Measurements from ENCODE around the gene NLRP7. TPM values are rescaled to one million over a fixed set of nuclear protein-coding genes. Genes with fewer than 3 reads are reported as not detected.
"Not testable (repeated sequence)": the region's sequence is repeated elsewhere in the genome, so short reads cannot be mapped to it uniquely, and the experiment has no call there.

The NLRP7 gene
- total and polyA plus RNA-seq, 7 experiments from 2014 or later = not detected

- no peak for ATAC-seq
- POLR2A ChIA-PET = no interaction called here
- peaks cover 0 to 7% (median 2%) of the 10 kb centered on the region in 5 donors for H3K27me3 Mint-ChIP-seq
These were observed 22.3 kb upstream of the NLRP7 start for GRCh38 chr19:54969647-54970046.

DNA sequence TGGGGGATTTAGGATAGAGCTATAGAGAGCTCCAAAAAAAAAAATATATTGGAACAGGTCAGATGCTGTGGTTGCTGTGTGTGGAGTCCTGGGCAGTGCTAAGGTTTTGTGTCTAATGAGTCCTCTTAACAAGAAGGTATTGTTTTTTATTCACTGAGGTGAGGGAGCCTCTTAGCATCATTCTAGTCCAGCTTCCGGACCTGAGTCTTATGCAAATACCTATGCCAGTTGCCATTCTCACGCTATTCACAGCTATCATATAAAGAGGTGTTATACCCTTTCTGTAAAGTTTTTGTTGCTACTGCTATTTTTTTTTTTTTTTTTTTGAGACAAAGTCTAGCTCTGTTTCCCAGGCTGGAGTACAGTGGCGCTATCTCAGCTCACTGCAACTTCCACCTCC lies 20.3 kb upstream of the NLRP7 start:
- intact Hi-C loops (cut with micrococcal nuclease) = no loop called here
- DNase-seq = no peak
- Mint-ChIP-seq H3K36me3 (peaks cover 0 to 7% (median 0%) of the 10 kb centered on the region in 5 donors), H3K27me3 (peaks cover 0 to 7% (median 2%) of the 10 kb centered on the region in 5 donors), H3K4me1 (peaks cover 0 to 3% (median 0%) of the 10 kb centered on the region in 7 donors), H3K27ac (no peak overlapping the region), H3K4me3 (peak overlapping the region in 3 of 10 donors; percentile 6 to 64 (median 19)), H3K9me3 (peaks cover 0 to 19% (median 1%) of the 10 kb centered on the region in 11 donors)
- H3K4me3 ChIP-seq (ENCODE audit: low read length) = no peak overlapping the region
- ChIA-PET CTCF (no interaction called here), POLR2A (no interaction called here)
- no peaks in the 10 kb centered on the region for H3K27me3 ChIP-seq (ENCODE audit: control insufficient read depth in 2 of 2, insufficient read depth in 2 of 2, low read length in 2 of 2)
- H3K27ac ChIP-seq (ENCODE audit: low read depth, low read length) = no peak overlapping the region
- H3K9me3 ChIP-seq (ENCODE audit: control insufficient read depth in 2 of 3, low read length in 3 of 3) = no peaks in the 10 kb centered on the region
- H3K36me3 ChIP-seq (ENCODE audit: control insufficient read depth in 2 of 3, insufficient read depth in 3 of 3, low read length in 3 of 3) = no peaks in the 10 kb centered on the region
- H3K4me1 ChIP-seq (ENCODE audit: control insufficient read depth in 2 of 2, insufficient read depth in 2 of 2, low read length in 2 of 2) = no peaks in the 10 kb centered on the region
- no peak for ATAC-seq

More at GRCh38 chr19:54969647-54970046, 22.3 kb upstream of the NLRP7 start:
- DNase-seq = no peak
- Mint-ChIP-seq H3K9me3 (peaks cover 0 to 14% (median 1%) of the 10 kb centered on the region in 11 donors), H3K36me3 (peaks cover 0 to 11% (median 0%) of the 10 kb centered on the region in 5 donors), H3K4me3 (no peak overlapping the region), H3K27ac (no peak overlapping the region), H3K4me1 (peaks cover 0 to 19% (median 9%) of the 10 kb centered on the region in 7 donors)
- Histone ChIP-seq H3K27me3 (ENCODE audit: control insufficient read depth in 2 of 2, insufficient read depth in 2 of 2, low read length in 2 of 2) (no peaks in the 10 kb centered on the region), H3K36me3 (ENCODE audit: control insufficient read depth in 2 of 3, insufficient read depth in 3 of 3, low read length in 3 of 3) (no peaks in the 10 kb centered on the region), H3K4me1 (ENCODE audit: control insufficient read depth in 2 of 2, insufficient read depth in 2 of 2, low read length in 2 of 2) (peaks cover 0 to 8% of the 10 kb centered on the region in 2 donors), H3K27ac (ENCODE audit: low read depth, low read length) (no peak overlapping the region), H3K9me3 (ENCODE audit: control insufficient read depth in 2 of 3, low read length in 3 of 3) (no peaks in the 10 kb centered on the region), H3K4me3 (ENCODE audit: low read length) (no peak overlapping the region)
- CTCF ChIA-PET = no interaction called here
- intact Hi-C loops (cut with micrococcal nuclease) = no loop called here

DNA sequence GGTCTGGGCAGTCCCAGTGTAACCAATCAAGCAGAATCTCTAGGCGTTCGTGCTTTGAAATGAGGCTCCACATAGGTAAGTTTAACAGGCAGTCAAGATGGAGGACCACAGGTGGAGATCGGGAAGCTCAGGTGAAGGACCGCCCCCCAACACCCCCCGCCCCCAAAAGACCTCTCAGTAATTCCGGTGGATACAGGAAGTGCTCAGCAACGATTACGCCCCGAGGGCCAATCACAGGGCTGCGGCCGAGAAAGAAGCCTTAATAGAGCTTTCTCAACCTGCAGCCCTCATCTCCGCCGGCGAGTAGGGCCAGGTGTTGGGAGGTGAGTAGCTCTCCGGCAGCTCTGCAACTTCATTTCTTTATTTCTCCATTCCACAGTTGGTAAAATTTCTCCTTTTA lies 17.7 kb upstream of the NLRP7 start:
- H3K27me3 Mint-ChIP-seq; H3K36me3 Mint-ChIP-seq; DNase-seq; H3K4me1 ChIP-seq (ENCODE audit: control insufficient read depth in 2 of 2, insufficient read depth in 2 of 2, low read length in 2 of 2); H3K27ac Mint-ChIP-seq; POLR2A ChIA-PET; ATAC-seq; H3K27me3 ChIP-seq (ENCODE audit: control insufficient read depth in 2 of 2, insufficient read depth in 2 of 2, low read length in 2 of 2); H3K4me3 ChIP-seq (ENCODE audit: low read length); H3K4me3 Mint-ChIP-seq; CTCF ChIA-PET; intact Hi-C loops (cut with micrococcal nuclease); H3K36me3 ChIP-seq (ENCODE audit: control insufficient read depth in 2 of 3, insufficient read depth in 3 of 3, low read length in 3 of 3); H3K27ac ChIP-seq (ENCODE audit: low read depth, low read length); H3K9me3 ChIP-seq (ENCODE audit: control insufficient read depth in 2 of 3, low read length in 3 of 3); H3K4me1 Mint-ChIP-seq: not testable (repeated sequence)
- peaks cover 0 to 19% (median 0%) of the 10 kb centered on the region in 11 donors for H3K9me3 Mint-ChIP-seq

- POLR2A ChIA-PET = no interaction called here
- Mint-ChIP-seq H3K9me3 (peaks cover 0 to 13% (median 0%) of the 10 kb centered on the region in 11 donors), H3K27ac (peak overlapping the region in 1 of 9 donors; percentile 60), H3K4me3 (peak overlapping the region in 4 of 10 donors; percentile 21 to 75 (median 44)), H3K4me1 (peaks cover 0 to 12% (median 7%) of the 10 kb centered on the region in 7 donors), H3K27me3 (peaks cover 0 to 14% (median 11%) of the 10 kb centered on the region in 5 donors), H3K36me3 (no peaks in the 10 kb centered on the region)
- Histone ChIP-seq H3K27ac (ENCODE audit: low read depth, low read length) (no peak overlapping the region), H3K4me3 (ENCODE audit: low read length) (no peak overlapping the region), H3K9me3 (ENCODE audit: control insufficient read depth in 2 of 3, low read length in 3 of 3) (no peaks in the 10 kb centered on the region), H3K27me3 (ENCODE audit: control insufficient read depth in 2 of 2, insufficient read depth in 2 of 2, low read length in 2 of 2) (peaks cover 0 to 5% of the 10 kb centered on the region in 2 donors), H3K4me1 (ENCODE audit: control insufficient read depth in 2 of 2, insufficient read depth in 2 of 2, low read length in 2 of 2) (no peaks in the 10 kb centered on the region), H3K36me3 (ENCODE audit: control insufficient read depth in 2 of 3, insufficient read depth in 3 of 3, low read length in 3 of 3) (no peaks in the 10 kb centered on the region)
- CTCF ChIA-PET = no interaction called here
- intact Hi-C loops (cut with micrococcal nuclease) = no loop called here
- ATAC-seq = peak; percentile 46
- DNase-seq = no peak
These were observed 12.5 kb upstream of the NLRP7 start for GRCh38 chr19:54959840-54960239.

DNA sequence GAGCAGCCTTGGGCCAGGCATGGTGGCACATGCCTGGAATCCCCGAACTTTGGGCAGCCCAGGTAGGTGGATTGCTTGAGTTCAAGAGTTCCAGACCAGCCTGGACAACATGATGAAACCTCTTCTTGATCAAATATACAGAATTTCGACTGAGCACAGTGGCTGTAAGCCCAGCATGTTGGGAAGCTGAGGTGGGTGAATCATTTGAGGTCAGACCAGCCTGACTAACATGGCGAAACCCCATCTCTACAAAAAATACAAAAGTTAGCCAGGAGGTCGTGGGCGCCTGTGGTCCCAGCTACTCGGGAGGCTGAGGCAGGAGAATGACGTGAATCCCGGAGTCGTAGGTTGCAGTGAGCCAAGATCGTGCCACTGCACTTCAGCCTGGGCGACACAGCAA lies 8.0 kb upstream of the NLRP7 start:
- Mint-ChIP-seq H3K4me1 (peaks cover 0 to 12% (median 7%) of the 10 kb centered on the region in 7 donors), H3K9me3 (peaks cover 0 to 5% (median 0%) of the 10 kb centered on the region in 11 donors), H3K27me3 (peaks cover 2 to 14% (median 11%) of the 10 kb centered on the region in 5 donors), H3K4me3 (no peak overlapping the region), H3K36me3 (no peaks in the 10 kb centered on the region), H3K27ac (no peak overlapping the region)
- H3K27ac ChIP-seq (ENCODE audit: low read depth, low read length) = no peak overlapping the region
- peaks cover 0 to 5% of the 10 kb centered on the region in 2 donors for H3K27me3 ChIP-seq (ENCODE audit: control insufficient read depth in 2 of 2, insufficient read depth in 2 of 2, low read length in 2 of 2)
- CTCF ChIA-PET = no interaction called here
- no peak for DNase-seq
- intact Hi-C loops (cut with micrococcal nuclease) = no loop called here
- no peaks in the 10 kb centered on the region for H3K36me3 ChIP-seq (ENCODE audit: control insufficient read depth in 2 of 3, insufficient read depth in 3 of 3, low read length in 3 of 3)
- H3K4me1 ChIP-seq (ENCODE audit: control insufficient read depth in 2 of 2, insufficient read depth in 2 of 2, low read length in 2 of 2) = no peaks in the 10 kb centered on the region
- no peaks in the 10 kb centered on the region for H3K9me3 ChIP-seq (ENCODE audit: control insufficient read depth in 2 of 3, low read length in 3 of 3)
- ATAC-seq = no peak
- no peak overlapping the region for H3K4me3 ChIP-seq (ENCODE audit: low read length)
- POLR2A ChIA-PET = no interaction called here

- H3K36me3 Mint-ChIP-seq; H3K9me3 Mint-ChIP-seq; H3K36me3 ChIP-seq (ENCODE audit: control insufficient read depth in 2 of 3, insufficient read depth in 3 of 3, low read length in 3 of 3); ATAC-seq; H3K27ac Mint-ChIP-seq; H3K27me3 Mint-ChIP-seq; CTCF ChIA-PET; H3K4me3 Mint-ChIP-seq; H3K9me3 ChIP-seq (ENCODE audit: control insufficient read depth in 2 of 3, low read length in 3 of 3); H3K4me1 Mint-ChIP-seq; H3K4me3 ChIP-seq (ENCODE audit: low read length); DNase-seq; POLR2A ChIA-PET; H3K4me1 ChIP-seq (ENCODE audit: control insufficient read depth in 2 of 2, insufficient read depth in 2 of 2, low read length in 2 of 2); H3K27me3 ChIP-seq (ENCODE audit: control insufficient read depth in 2 of 2, insufficient read depth in 2 of 2, low read length in 2 of 2); intact Hi-C loops (cut with micrococcal nuclease); H3K27ac ChIP-seq (ENCODE audit: low read depth, low read length): not testable (repeated sequence)
These were observed 6.0 kb upstream of the NLRP7 start for GRCh38 chr19:54953345-54953713.

GRCh38 chr19:54952591-54953344 lies 5.4 kb upstream of the NLRP7 start:
- ChIA-PET POLR2A (no interaction called here), CTCF (no interaction called here)
- H3K27me3 ChIP-seq (ENCODE audit: control insufficient read depth in 2 of 2, insufficient read depth in 2 of 2, low read length in 2 of 2) = no peaks in the 10 kb centered on the region
- no peak for DNase-seq
- Mint-ChIP-seq H3K27me3 (peaks cover under 1 to 7% (median 4%) of the 10 kb centered on the region in 5 donors), H3K4me1 (no peaks in the 10 kb centered on the region), H3K36me3 (no peaks in the 10 kb centered on the region), H3K9me3 (peaks cover 0 to 5% (median 0%) of the 10 kb centered on the region in 11 donors), H3K27ac (no peak overlapping the region), H3K4me3 (no peak overlapping the region)
- intact Hi-C loops (cut with micrococcal nuclease) = no loop called here
- H3K4me3 ChIP-seq (ENCODE audit: low read length) = no peak overlapping the region
- peak; percentile 85 for ATAC-seq
- no peak overlapping the region for H3K27ac ChIP-seq (ENCODE audit: low read depth, low read length)
- H3K36me3 ChIP-seq (ENCODE audit: control insufficient read depth in 2 of 3, insufficient read depth in 3 of 3, low read length in 3 of 3) = no peaks in the 10 kb centered on the region
- no peaks in the 10 kb centered on the region for H3K4me1 ChIP-seq (ENCODE audit: control insufficient read depth in 2 of 2, insufficient read depth in 2 of 2, low read length in 2 of 2)
- H3K9me3 ChIP-seq (ENCODE audit: control insufficient read depth in 2 of 3, low read length in 3 of 3) = no peaks in the 10 kb centered on the region

Measured in naive thymus-derived CD4-positive, alpha-beta T cell (primary cell).